H1 (cell line): ENCODE measurements around the gene LAMTOR4. TPM values are rescaled to one million over a fixed set of nuclear protein-coding genes. Genes with fewer than 3 reads are reported as not detected.

Experiments
- CTCF ChIA-PET: fragments of 300-600 bp; sonication (Branson Sonifier 250); formaldehyde crosslinking; loops from one replicate; lab custom pipeline; 2021; ENCODE audit not compliant: partially characterized antibody; lab: Charles Lee
- POLR2A ChIA-PET: fragments of 300-600 bp; sonication (Branson Sonifier 250); formaldehyde crosslinking; loops from one replicate; lab custom pipeline; 2021; ENCODE audit warnings: inconsistent platforms; ENCODE audit not compliant: partially characterized antibody; lab: Charles Lee
- DNase-seq, 2 experiments: peaks; one replicate each; pipeline versions ENCODE4 v3.0.0 to v3.0.0-alpha.2; 2010 to 2022; ENCODE audit warnings: low spot score in 2 of 2, low read depth in 1 of 2, mixed read lengths in 1 of 2
- FAIRE-seq: peaks from 2 replicates; lab custom pipeline; 2011; peaks lifted over from hg19 to GRCh38; lab: Jason Lieb, UNC
- H2AFZ ChIP-seq: 2 replicates; pipeline ENCODE4 v1.8.1; 2012; ENCODE audit warnings: low read length, inconsistent platforms
- H2AK5ac ChIP-seq: 2 replicates; pipeline ENCODE4 v1.6.1; 2013; ENCODE audit warnings: low read depth, low read length
- H2BK120ac ChIP-seq: replicated peaks from 2 replicates; pipeline ENCODE3; 2013; ENCODE audit warnings: low read depth, low read length, inconsistent platforms
- H2BK12ac ChIP-seq: 2 replicates; pipeline ENCODE4 v1.6.1; 2013; ENCODE audit warnings: low read depth, low read length
- H2BK15ac ChIP-seq: 2 replicates; pipeline ENCODE4 v1.6.1; 2013; ENCODE audit warnings: low read length
- H2BK20ac ChIP-seq: 2 replicates; pipeline ENCODE4 v1.6.1; 2013; ENCODE audit warnings: low read length
- H2BK5ac ChIP-seq: 2 replicates; pipeline ENCODE4 v1.6.1; 2013; ENCODE audit warnings: low read depth, low read length
- H3K14ac ChIP-seq: 2 replicates; pipeline ENCODE4 v1.6.1; 2013; ENCODE audit warnings: inconsistent platforms; ENCODE audit not compliant: insufficient read length
- H3K18ac ChIP-seq: 2 replicates; pipeline ENCODE4 v1.6.1; 2013; ENCODE audit warnings: low read length; ENCODE audit errors: extremely low read depth
- H3K23ac ChIP-seq: 2 replicates; pipeline ENCODE4 v1.6.1; 2013; ENCODE audit warnings: inconsistent platforms; ENCODE audit not compliant: insufficient read length
- H3K23me2 ChIP-seq: 2 replicates; pipeline ENCODE4 v1.6.1; 2013; ENCODE audit warnings: low read depth, low read length
- H3K27ac ChIP-seq: 2 replicates; pipeline ENCODE4 v1.6.1; 2011; ENCODE audit warnings: low read depth, low read length, inconsistent platforms
- H3K27me3 ChIP-seq, 4 experiments: replicated peaks in 1 of 4; 1 replicate in 1 of 4; 2 replicates in 3 of 4; pipeline versions ENCODE4 v1.6.1 to v1.8.1; 2011 to 2013; ENCODE audit warnings: low read length in 3 of 4, mild to moderate bottlenecking in 3 of 4, inconsistent platforms in 2 of 4, mixed read lengths in 2 of 4, moderate library complexity in 1 of 4; ENCODE audit not compliant: control insufficient read depth in 3 of 4, insufficient read depth in 3 of 4; ENCODE audit errors: extremely low read depth in 1 of 4
- H3K36me3 ChIP-seq, 4 experiments: 2 replicates each; pipeline versions ENCODE4 v1.6.1 to v1.8.1; 2011 to 2013; ENCODE audit warnings: mild to moderate bottlenecking in 4 of 4, low read length in 3 of 4, moderate library complexity in 2 of 4, control low read depth in 1 of 4, inconsistent platforms in 1 of 4; ENCODE audit not compliant: insufficient read depth in 4 of 4, control insufficient read depth in 2 of 4
- H3K4ac ChIP-seq: replicated peaks from 2 replicates; pipeline ENCODE3; 2013; ENCODE audit warnings: low read length, low read depth, mixed read lengths, inconsistent platforms; ENCODE audit not compliant: insufficient read length
- H3K4me1 ChIP-seq, 4 experiments: replicated peaks in 1 of 4; 1 replicate in 1 of 4; 2 replicates in 3 of 4; pipeline versions ENCODE4 v1.6.1 to v1.8.1; 2011 to 2013; ENCODE audit warnings: low read length in 3 of 4, inconsistent platforms in 2 of 4, mixed read lengths in 1 of 4; ENCODE audit not compliant: insufficient read depth in 4 of 4, control insufficient read depth in 3 of 4
- H3K4me2 ChIP-seq, 2 experiments: 2 replicates each; pipeline versions ENCODE4 v1.6.1 to v1.8.1; 2011 to 2013; ENCODE audit warnings: low read depth in 2 of 2, low read length in 2 of 2, control low read depth in 1 of 2, inconsistent platforms in 1 of 2, mild to moderate bottlenecking in 1 of 2; ENCODE audit not compliant: insufficient read depth in 1 of 2
- H3K4me3 ChIP-seq, 4 experiments: fragments of 200-600, 300-600 bp in 1 of 4; sonication (generic), shearing (Covaris generic), sonication (Bioruptor Twin) in 1 of 4; 2 replicates each; pipeline versions ENCODE4 v1.5.1 to v1.8.1; 2011 to 2016; ENCODE audit warnings: low read length in 4 of 4, low read depth in 3 of 4, control low read depth in 2 of 4, inconsistent platforms in 2 of 4, mild to moderate bottlenecking in 2 of 4, mixed read lengths in 1 of 4, moderate library complexity in 1 of 4; ENCODE audit not compliant: insufficient read depth in 2 of 4; ENCODE audit errors: extremely low read depth in 1 of 4
- H3K56ac ChIP-seq: replicated peaks from 2 replicates; pipeline ENCODE3; 2013; ENCODE audit warnings: low read depth, mild to moderate bottlenecking, mixed read lengths, low read length, inconsistent platforms; ENCODE audit not compliant: insufficient read length
- H3K79me1 ChIP-seq: 2 replicates; pipeline ENCODE4 v1.6.1; 2013; ENCODE audit warnings: low read depth, low read length, control low read depth
- H3K79me2 ChIP-seq, 2 experiments: 2 replicates each; pipeline versions ENCODE4 v1.6.1 to v1.8.1; 2012 to 2013; ENCODE audit warnings: low read length in 2 of 2, mild to moderate bottlenecking in 2 of 2, inconsistent platforms in 1 of 2; ENCODE audit not compliant: insufficient read depth in 2 of 2, control insufficient read depth in 1 of 2
- H3K9ac ChIP-seq, 4 experiments: replicated peaks in 1 of 4; 1 replicate in 1 of 4; 2 replicates in 3 of 4; pipeline versions ENCODE4 v1.6.1 to v1.8.1; 2011 to 2013; ENCODE audit warnings: low read depth in 3 of 4, low read length in 3 of 4, control low read depth in 2 of 4, mild to moderate bottlenecking in 2 of 4, moderate library complexity in 2 of 4, inconsistent platforms in 1 of 4; ENCODE audit errors: extremely low read depth in 1 of 4
- H3K9me3 ChIP-seq, 2 experiments: 2 replicates each; pipeline versions ENCODE4 v1.6.1 to v1.8.1; 2012 to 2013; ENCODE audit warnings: mild to moderate bottlenecking in 2 of 2, moderate library complexity in 2 of 2, control low read depth in 1 of 2, inconsistent platforms in 1 of 2, low read depth in 1 of 2, low read length in 1 of 2, mixed read lengths in 1 of 2; ENCODE audit not compliant: insufficient read depth in 2 of 2
- H4K20me1 ChIP-seq, 2 experiments: replicated peaks in 1 of 2; 2 replicates each; pipeline versions ENCODE3 to v1.8.1; 2011 to 2013; ENCODE audit warnings: inconsistent platforms in 2 of 2, low read length in 2 of 2, mild to moderate bottlenecking in 1 of 2; ENCODE audit not compliant: insufficient read depth in 2 of 2, control insufficient read depth in 1 of 2
- H4K5ac ChIP-seq: 2 replicates; pipeline ENCODE4 v1.6.1; 2013; ENCODE audit warnings: low read length, low read depth, mixed read lengths, inconsistent platforms; ENCODE audit not compliant: insufficient read length
- H4K8ac ChIP-seq: 2 replicates; pipeline ENCODE4 v1.8.0; 2013; ENCODE audit warnings: mild to moderate bottlenecking, moderate library complexity, low read length, inconsistent platforms; ENCODE audit not compliant: insufficient read depth; ENCODE audit errors: extremely low read depth
- H4K91ac ChIP-seq: replicated peaks from 2 replicates; pipeline ENCODE3; 2013; ENCODE audit warnings: low read length, mixed read lengths, inconsistent platforms; ENCODE audit not compliant: insufficient read length
- CBX5 ChIP-seq: fragments of 300-800, 300-1000 bp; sonication (generic); IDR thresholded peaks from 2 replicates; pipeline ENCODE4 v1.7.1; 2016; ENCODE audit warnings: antibody characterized with exemption, low read length, low read depth
- EGR1 ChIP-seq: IDR thresholded peaks from 2 replicates; pipeline ENCODE4 v1.6.1; 2011; ENCODE audit warnings: low read depth, low read length, borderline replicate concordance
- GABPA ChIP-seq: IDR thresholded peaks from 2 replicates; pipeline ENCODE4 v1.6.1; 2011; ENCODE audit warnings: mild to moderate bottlenecking, low read length, moderate library complexity, borderline replicate concordance; ENCODE audit not compliant: insufficient read depth
- HDAC2 ChIP-seq, 2 experiments: fragments of 300-600 bp in 1 of 2; sonication (generic) in 1 of 2; IDR thresholded peaks; 2 replicates each; pipeline ENCODE4 v1.6.1; 2011 to 2012; ENCODE audit warnings: low read depth in 2 of 2, low read length in 2 of 2, mild to moderate bottlenecking in 2 of 2, moderate library complexity in 2 of 2, borderline replicate concordance in 1 of 2, inconsistent platforms in 1 of 2
- KDM4A ChIP-seq: IDR thresholded peaks from one replicate; pipeline ENCODE4 v1.7.1; 2012; ENCODE audit warnings: low read depth, mild to moderate bottlenecking, moderate library complexity, low read length, inconsistent platforms; ENCODE audit not compliant: severe bottlenecking
- RBBP5 ChIP-seq: IDR thresholded peaks from 2 replicates; pipeline ENCODE4 v1.7.1; 2012; ENCODE audit warnings: low read depth, mild to moderate bottlenecking, inconsistent platforms, low read length, moderate library complexity, borderline replicate concordance
- SAP30 ChIP-seq: fragments of 300-600 bp; sonication (generic); IDR thresholded peaks from 2 replicates; pipeline ENCODE4 v1.7.1; 2012; ENCODE audit warnings: low read length, moderate library complexity, mild to moderate bottlenecking, inconsistent platforms; ENCODE audit not compliant: insufficient read depth, insufficient replicate concordance
- SIRT6 ChIP-seq: IDR thresholded peaks from one replicate; pipeline ENCODE4 v1.7.1; 2012; ENCODE audit warnings: low read length, inconsistent platforms
- WGBS, 2 experiments: shearing (Covaris generic) in 1 of 2; methylation state at CpG; one replicate each; pipeline versions ENCODE4 v1.1.6 to v1.1.7; 2013 to 2015; ENCODE audit warnings: low lambda C conversion rate in 2 of 2, mixed read lengths in 2 of 2, inconsistent platforms in 1 of 2, low coverage in 1 of 2, missing lambda C conversion rate in 1 of 2; ENCODE audit not compliant: insufficient replicate concordance in 2 of 2, insufficient coverage in 1 of 2, insufficient read length in 1 of 2; ENCODE audit errors: extremely low coverage in 1 of 2, missing lambda C conversion rate in 1 of 2; 5-methylcytosine and 5-hydroxymethylcytosine counted together
- polyA plus RNA-seq, 7 experiments: library from polyadenylated mRNA; depleted of rRNA in 3 of 7; stranded (reverse) in 5 of 7; unstranded in 2 of 7; fragments of >200 nt in 5 of 7; fragments of 200-250 nt in 2 of 7; gene quantifications; 1 replicate in 5 of 7; 2 replicates in 1 of 7; 4 replicates in 1 of 7; pipeline versions ENCODE4 v1.2.1 to v1.2.3, GENCODE V29; 2011 to 2013; ENCODE audit warnings: missing spikeins in 2 of 7, mixed read lengths in 2 of 7
- total RNA-seq: library from RNA; stranded (reverse); fragmentation: NEBNext Ultra II Directional; extraction: Animal tissue kit (Norgen Biotek cat#: 25700); gene quantifications from 2 replicates; pipeline ENCODE4 v1.2.1, GENCODE V29; 2021

LAMTOR4 gene
- total and polyA plus RNA-seq, 2 of the 8 experiments (the other 6 are each of a cell fraction or from before 2014, with no cell fraction given): 153 to 622 TPM

DNA sequence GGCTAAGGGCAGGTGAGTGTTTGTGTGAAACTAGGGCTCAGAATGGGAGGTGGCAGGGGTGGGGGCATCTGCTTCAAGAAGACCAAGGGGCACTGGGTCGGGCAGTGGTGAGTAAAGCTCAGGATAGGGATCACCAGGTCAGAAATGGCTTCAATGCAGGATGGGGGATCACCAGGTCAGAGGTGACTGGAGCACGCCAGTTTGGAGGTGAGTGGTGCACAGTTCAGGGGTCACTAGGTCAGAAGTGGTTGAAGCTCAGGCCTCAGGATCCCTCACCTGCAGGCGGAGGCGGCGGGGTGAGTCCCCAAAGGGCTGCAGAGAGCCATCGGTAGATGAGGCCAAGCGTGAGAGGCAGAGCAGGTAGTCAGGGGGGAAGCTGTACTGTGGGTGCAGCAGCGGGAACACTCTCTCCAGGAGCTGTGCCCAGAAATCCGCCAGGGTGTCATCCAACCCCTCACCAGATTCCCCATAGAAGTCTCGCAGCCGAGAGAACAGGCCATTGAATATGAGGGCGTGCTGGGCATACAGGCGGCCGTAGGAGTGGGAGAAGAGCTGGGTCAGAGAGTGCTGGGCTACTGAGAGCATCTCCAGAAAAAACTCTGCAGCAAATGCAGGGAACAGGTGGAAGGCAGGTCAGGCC lies 26.7 kb downstream of the LAMTOR4 start:
- H2AK5ac ChIP-seq: no peak overlapping the region
- H3K4me2 ChIP-seq: peak overlapping the region in 1 of 2 experiments; percentile 84; a peak in 1 of 4 replicates
- H3K23me2 ChIP-seq: peaks cover 13% of the 10 kb centered on the region
- H4K20me1 ChIP-seq: peaks cover 0 to 18% of the 10 kb centered on the region in 2 experiments
- peaks cover 0 to 13% (median 9%) of the 10 kb centered on the region in 4 experiments; a peak in 6 of 7 replicates for H3K27me3 ChIP-seq
- H2BK15ac ChIP-seq: no peak overlapping the region
- POLR2A ChIA-PET: interaction anchor here (0.6 to 4.9 kb wide), 7 partner anchors 9 to 74 kb away, joined by 3 to 39 read pairs (median 3); partner anchors contain the start of genes AP4M1, GAL3ST4, LAMTOR4 and MCM7
- no peak overlapping the region for H4K5ac ChIP-seq
- whole genome bisulfite sequencing, 2 experiments: 94% methylated on average over 13 of the region's 14 CpGs; no CpG with 5 or more reads in 1 of the 2 experiments
- peaks cover 0 to 8% (median 1%) of the 10 kb centered on the region in 4 experiments; a peak in 3 of 8 replicates for H3K36me3 ChIP-seq
- H3K18ac ChIP-seq: no peak overlapping the region; the same call in 1 of the 2 replicates
- H3K23ac ChIP-seq: no peak overlapping the region
- no peak overlapping the region for H3K27ac ChIP-seq
- DNase-seq: no peak
- no peak overlapping the region for H2BK12ac ChIP-seq
- peaks cover 0 to 7% of the 10 kb centered on the region in 2 experiments; a peak in 2 of 4 replicates for H3K79me2 ChIP-seq
- CTCF ChIA-PET: interaction anchor here (0.6 to 1.8 kb wide), 5 partner anchors 10 to 45 kb away, joined by 3 to 5 read pairs (median 4); no protein-coding TSS in a partner anchor
- no peak overlapping the region for H3K4me3 ChIP-seq
- H4K91ac ChIP-seq: no peak overlapping the region
- H2BK120ac ChIP-seq: no peak overlapping the region
- H2BK20ac ChIP-seq: no peak overlapping the region
- no peak for FAIRE-seq
- no peak overlapping the region for H3K14ac ChIP-seq
- H2AFZ ChIP-seq: no peak overlapping the region
- no peak overlapping the region; a peak in 1 of 7 replicates for H3K9ac ChIP-seq
- peak overlapping the region; percentile 58; the same call in 1 of the 2 replicates for H4K8ac ChIP-seq
- H3K4ac ChIP-seq: no peak overlapping the region
- peaks cover 0 to 5% of the 10 kb centered on the region in 2 experiments; a peak in 1 of 4 replicates for H3K9me3 ChIP-seq
- H3K56ac ChIP-seq: no peak overlapping the region
- H2BK5ac ChIP-seq: no peak overlapping the region
- no peak for TF ChIP-seq GABPA
- TF ChIP-seq EGR1: no peak
- no peak for TF ChIP-seq CBX5
- no peak for TF ChIP-seq HDAC2 (IDR thresholded peaks at IDR 0.05; ENCODE audit: borderline replicate concordance in 1 of 2, low read depth in 2 of 2, low read length in 2 of 2)
- no peak for TF ChIP-seq SAP30
- TF ChIP-seq KDM4A: no peak
- no peak for TF ChIP-seq RBBP5
- no peak for TF ChIP-seq SIRT6
- H3K4me1 ChIP-seq: peaks cover 2 to 16% (median 11%) of the 10 kb centered on the region in 4 experiments
- no peaks in the 10 kb centered on the region; the same call in 1 of the 2 replicates for H3K79me1 ChIP-seq
